NB4 (cell line): Measurements from ENCODE around the gene AKAP6.

Source experiments
- CTCF ChIP-seq: IDR thresholded peaks from one replicate; pipeline ENCODE4 v1.5.1; 2012; ENCODE audit warnings: low read depth, low read length
- MYC ChIP-seq: IDR thresholded peaks from 2 replicates; pipeline ENCODE4 v1.6.1; 2011; ENCODE audit warnings: low read depth, low read length

GRCh38 chr14:32813401-32813800 lies 484.3 kb downstream of the AKAP6 start:
- TF ChIP-seq CTCF, result no peak
- no peak for TF ChIP-seq MYC
